Measurements from ENCODE around the gene ORC1. TPM values are rescaled to one million over a fixed set of nuclear protein-coding genes. Genes with fewer than 3 reads are reported as not detected.

The ORC1 gene
- total RNA-seq, 2 experiments from 2014 or later: 27.0 to 28.3 TPM

GRCh38 chr1:52334906-52335528, 69.2 kb downstream of the ORC1 start:
- Mint-ChIP-seq H3K27me3 (no peaks in the 10 kb centered on the region), H3K4me3 (no peak overlapping the region), H3K36me3 (ENCODE audit: low read depth) (no peaks in the 10 kb centered on the region), H3K4me1 (peaks cover 9% of the 10 kb centered on the region), H3K27ac (no peak overlapping the region), H3K9me3 (no peaks in the 10 kb centered on the region)
- CTCF ChIA-PET: no interaction called here
- POLR2A ChIA-PET: no interaction called here
- DNase-seq: no peak

GRCh38 chr1:52332411-52332810, 71.8 kb downstream of the ORC1 start:
- no peak for DNase-seq
- POLR2A ChIA-PET: no interaction called here
- Mint-ChIP-seq H3K27me3 (no peaks in the 10 kb centered on the region), H3K9me3 (no peaks in the 10 kb centered on the region), H3K36me3 (ENCODE audit: low read depth) (no peaks in the 10 kb centered on the region), H3K4me3 (no peak overlapping the region), H3K27ac (no peak overlapping the region), H3K4me1 (peaks cover 13% of the 10 kb centered on the region)
- CTCF ChIA-PET: interaction anchor here (0.5 kb wide), 1 partner anchor 493 kb away, joined by 3 read pairs; no protein-coding TSS in a partner anchor

GRCh38 chr1:52328615-52329014, 75.6 kb downstream of the ORC1 start:
- H3K4me1 Mint-ChIP-seq: peaks cover 13% of the 10 kb centered on the region
- no peaks in the 10 kb centered on the region for H3K9me3 Mint-ChIP-seq
- no peak for DNase-seq
- CTCF ChIA-PET: no interaction called here
- POLR2A ChIA-PET: no interaction called here
- no peaks in the 10 kb centered on the region for H3K27me3 Mint-ChIP-seq
- no peak overlapping the region for H3K4me3 Mint-ChIP-seq
- H3K36me3 Mint-ChIP-seq (ENCODE audit: low read depth): no peaks in the 10 kb centered on the region
- H3K27ac Mint-ChIP-seq: no peak overlapping the region

- no peaks in the 10 kb centered on the region for H3K27me3 Mint-ChIP-seq
- H3K27ac Mint-ChIP-seq: no peak overlapping the region
- H3K36me3 Mint-ChIP-seq (ENCODE audit: low read depth): no peaks in the 10 kb centered on the region
- ChIA-PET CTCF (no interaction called here), POLR2A (no interaction called here)
- no peaks in the 10 kb centered on the region for H3K9me3 Mint-ChIP-seq
- H3K4me3 Mint-ChIP-seq: no peak overlapping the region
- no peak for DNase-seq
- H3K4me1 Mint-ChIP-seq: peaks cover 10% of the 10 kb centered on the region
These were observed 78.4 kb downstream of the ORC1 start for GRCh38 chr1:52325786-52326185.

GRCh38 chr1:52323731-52324130, 80.5 kb downstream of the ORC1 start:
- Mint-ChIP-seq H3K27ac (no peak overlapping the region), H3K27me3 (no peaks in the 10 kb centered on the region), H3K4me1 (no peaks in the 10 kb centered on the region), H3K36me3 (ENCODE audit: low read depth) (no peaks in the 10 kb centered on the region), H3K9me3 (no peaks in the 10 kb centered on the region), H3K4me3 (no peak overlapping the region)
- DNase-seq: no peak
- CTCF ChIA-PET: no interaction called here
- POLR2A ChIA-PET: no interaction called here

Other genes with a start within 250 kb of the ORC1 start
- 10 to 100 TPM; 43.8 to 46.9 TPM for gene CC2D1B, start 38.2 kb downstream of the ORC1 start, total RNA-seq
- gene PRPF38A, start 179 bp upstream of the ORC1 start, total RNA-seq: 10 to 100 TPM; 84.1 to 86.5 TPM
- gene TUT4, start 148.7 kb upstream of the ORC1 start, total RNA-seq: 10 to 100 TPM; 68.1 to 71.8 TPM
- 10 to 100 TPM; 21.2 to 23.5 TPM for gene GPX7, start 197.9 kb upstream of the ORC1 start, total RNA-seq
- 10 to 100 TPM; 10.8 to 11.4 TPM for gene SHISAL2A, start 228.7 kb upstream of the ORC1 start, total RNA-seq

Data from activated CD4-positive, alpha-beta memory T cell treated with anti-CD3 and anti-CD28 coated beads, Interleukin-2, amount 10 ng/mL, durations not matched to agents 7 days and 5 days (primary cell).